ENCODE data around the gene ITPR2. TPM values are rescaled to one million over a fixed set of nuclear protein-coding genes. Genes with fewer than 3 reads are reported as not detected.

ITPR2 gene
- total and polyA plus RNA-seq, 12 donors, result 5.1 to 144 (median 66.4) TPM

GRCh38 chr12:26378711-26379110 lies 454.3 kb downstream of the ITPR2 start:
- Histone ChIP-seq H3K9me3 (replicated peaks in 1 of 3) (no peaks in the 10 kb centered on the region), H3K27ac (no peak overlapping the region), H3K4me1 (replicated peaks in 1 of 2) (peaks cover 0 to 13% of the 10 kb centered on the region in 2 donors), H3K27me3 (no peaks in the 10 kb centered on the region), H3K36me3 (replicated peaks in 1 of 2) (no peaks in the 10 kb centered on the region), H3K4me3 (no peak overlapping the region)
- WGBS, 4 donors, result 64 to 71% (median 68%) methylated on average over 6 of the region's 6 CpGs
- peak in 1 of 7 donors; percentile 20 for DNase-seq
- TF ChIP-seq CTCF (IDR thresholded peaks at IDR 0.05) (no peak), POLR2A (IDR thresholded peaks at IDR 0.05) (no peak)
- intact Hi-C loops (cut with DNase I), result no loop called here

GRCh38 chr12:26374934-26375680 lies 457.9 kb downstream of the ITPR2 start:
- Histone ChIP-seq H3K4me1 (replicated peaks in 1 of 2) (peaks cover 0 to 6% of the 10 kb centered on the region in 2 donors), H3K4me3 (no peak overlapping the region), H3K36me3 (replicated peaks in 1 of 2) (no peaks in the 10 kb centered on the region), H3K9me3 (replicated peaks in 1 of 3) (no peaks in the 10 kb centered on the region), H3K27me3 (no peaks in the 10 kb centered on the region), H3K27ac (no peak overlapping the region)
- intact Hi-C loops (cut with DNase I), result no loop called here
- WGBS, 4 donors, result 78 to 87% (median 81%) methylated on average over 2 of the region's 2 CpGs
- no peak for DNase-seq
- no peak for TF ChIP-seq CTCF (IDR thresholded peaks at IDR 0.05)
- no peak for TF ChIP-seq POLR2A (IDR thresholded peaks at IDR 0.05)

GRCh38 chr12:26373606-26374495 lies 459.1 kb downstream of the ITPR2 start:
- no peaks in the 10 kb centered on the region for H3K9me3 ChIP-seq (replicated peaks in 1 of 3)
- no peak for DNase-seq
- no peak overlapping the region for H3K27ac ChIP-seq
- no peaks in the 10 kb centered on the region for H3K36me3 ChIP-seq (replicated peaks in 1 of 2)
- intact Hi-C loops (cut with DNase I), result no loop called here
- WGBS, 4 donors, result 97 to 99% (median 98%) methylated on average over 7 of the region's 7 CpGs
- no peak overlapping the region for H3K4me3 ChIP-seq
- no peaks in the 10 kb centered on the region for H3K27me3 ChIP-seq
- peaks cover 0 to 2% of the 10 kb centered on the region in 2 donors for H3K4me1 ChIP-seq (replicated peaks in 1 of 2)
- no peak for TF ChIP-seq POLR2A (IDR thresholded peaks at IDR 0.05)
- TF ChIP-seq CTCF (IDR thresholded peaks at IDR 0.05), result no peak

GRCh38 chr12:26372866-26373265 lies 460.1 kb downstream of the ITPR2 start:
- no peak for DNase-seq
- intact Hi-C loops (cut with DNase I), result no loop called here
- TF ChIP-seq CTCF (IDR thresholded peaks at IDR 0.05) (no peak), POLR2A (IDR thresholded peaks at IDR 0.05) (no peak)
- no peaks in the 10 kb centered on the region for H3K9me3 ChIP-seq (replicated peaks in 1 of 3)
- no peak overlapping the region for H3K4me3 ChIP-seq
- H3K27ac ChIP-seq, result no peak overlapping the region
- no peaks in the 10 kb centered on the region for H3K4me1 ChIP-seq (replicated peaks in 1 of 2)
- H3K27me3 ChIP-seq, result no peaks in the 10 kb centered on the region
- 86 to 100% (median 97%) methylated on average over 6 of the region's 6 CpGs for WGBS, 4 donors
- H3K36me3 ChIP-seq (replicated peaks in 1 of 2), result no peaks in the 10 kb centered on the region

All from adrenal gland (tissue), 12 donors.